Osteocyte (in vitro differentiated cells): ENCODE data around the gene IRAG1. TPM values are rescaled to one million over a fixed set of nuclear protein-coding genes. Genes with fewer than 3 reads are reported as not detected.

ENCODE experiments used
- DNase-seq: peaks from one replicate; pipeline ENCODE4 v3.0.0; 2021; ENCODE audit warnings: mixed read lengths; ENCODE audit not compliant: unreplicated experiment; ENCODE audit errors: extremely low spot score
- H3K27ac Mint-ChIP-seq: one replicate; pipeline ENCODE4 v1.8.0; 2021; ENCODE audit warnings: mild to moderate bottlenecking, mixed read lengths; ENCODE audit not compliant: unreplicated experiment
- H3K27me3 Mint-ChIP-seq: one replicate; pipeline ENCODE4 v1.8.0; 2021; ENCODE audit warnings: mixed read lengths; ENCODE audit not compliant: unreplicated experiment
- H3K36me3 Mint-ChIP-seq: one replicate; pipeline ENCODE4 v1.8.0; 2021; ENCODE audit warnings: mixed read lengths; ENCODE audit not compliant: unreplicated experiment
- H3K4me1 Mint-ChIP-seq: one replicate; pipeline ENCODE4 v1.8.0; 2021; ENCODE audit warnings: mixed read lengths; ENCODE audit not compliant: unreplicated experiment
- H3K4me3 Mint-ChIP-seq: one replicate; pipeline ENCODE4 v1.8.0; 2021; ENCODE audit warnings: mild to moderate bottlenecking, moderate library complexity, mixed read lengths; ENCODE audit not compliant: unreplicated experiment
- H3K9me3 Mint-ChIP-seq: one replicate; pipeline ENCODE4 v1.8.0; 2021; ENCODE audit warnings: mixed read lengths; ENCODE audit not compliant: unreplicated experiment
- total RNA-seq: library from RNA; stranded (reverse); gene quantifications from 2 replicates; pipeline ENCODE4 v1.2.1, GENCODE V29; 2021
- TF ChIP-seq, protein P1 (sequence below): fragments of 200-600 bp; sonication (generic); IDR thresholded peaks from 2 replicates; pipeline ENCODE4 v1.5.0; 2021; ENCODE audit warnings: antibody characterized with exemption, mild to moderate bottlenecking, moderate library complexity

The IRAG1 gene
- total RNA-seq, 1 donor from 2014 or later: 22.2 TPM

DNA sequence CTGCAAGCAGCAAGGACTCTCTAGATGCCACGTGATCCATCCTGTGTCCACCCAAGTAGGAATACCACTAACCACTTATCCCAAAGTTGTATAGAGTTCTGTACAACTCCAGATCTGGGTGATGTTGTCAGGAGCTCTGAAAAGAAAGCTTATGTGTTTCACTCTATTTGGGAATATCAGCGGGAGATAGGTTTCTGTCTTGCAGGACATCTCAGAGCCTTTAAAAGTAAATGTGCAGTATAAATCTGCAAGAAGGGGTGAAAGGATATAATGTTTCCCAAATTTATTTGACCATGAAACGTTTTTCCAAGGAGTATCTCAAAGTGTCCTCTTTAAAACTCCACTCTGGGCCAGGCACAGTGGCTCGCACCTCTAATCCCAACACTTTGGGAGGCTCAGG is 13.9 kb downstream of the IRAG1 start:
- no peaks in the 10 kb centered on the region for H3K27me3 Mint-ChIP-seq
- H3K4me1 Mint-ChIP-seq: peaks cover 28% of the 10 kb centered on the region
- no peak overlapping the region for H3K27ac Mint-ChIP-seq
- TF ChIP-seq, protein P1, sequence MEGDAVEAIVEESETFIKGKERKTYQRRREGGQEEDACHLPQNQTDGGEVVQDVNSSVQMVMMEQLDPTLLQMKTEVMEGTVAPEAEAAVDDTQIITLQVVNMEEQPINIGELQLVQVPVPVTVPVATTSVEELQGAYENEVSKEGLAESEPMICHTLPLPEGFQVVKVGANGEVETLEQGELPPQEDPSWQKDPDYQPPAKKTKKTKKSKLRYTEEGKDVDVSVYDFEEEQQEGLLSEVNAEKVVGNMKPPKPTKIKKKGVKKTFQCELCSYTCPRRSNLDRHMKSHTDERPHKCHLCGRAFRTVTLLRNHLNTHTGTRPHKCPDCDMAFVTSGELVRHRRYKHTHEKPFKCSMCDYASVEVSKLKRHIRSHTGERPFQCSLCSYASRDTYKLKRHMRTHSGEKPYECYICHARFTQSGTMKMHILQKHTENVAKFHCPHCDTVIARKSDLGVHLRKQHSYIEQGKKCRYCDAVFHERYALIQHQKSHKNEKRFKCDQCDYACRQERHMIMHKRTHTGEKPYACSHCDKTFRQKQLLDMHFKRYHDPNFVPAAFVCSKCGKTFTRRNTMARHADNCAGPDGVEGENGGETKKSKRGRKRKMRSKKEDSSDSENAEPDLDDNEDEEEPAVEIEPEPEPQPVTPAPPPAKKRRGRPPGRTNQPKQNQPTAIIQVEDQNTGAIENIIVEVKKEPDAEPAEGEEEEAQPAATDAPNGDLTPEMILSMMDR: no peak
- peaks cover under 1% of the 10 kb centered on the region for H3K36me3 Mint-ChIP-seq
- no peak for DNase-seq
- no peaks in the 10 kb centered on the region for H3K9me3 Mint-ChIP-seq
- H3K4me3 Mint-ChIP-seq: no peak overlapping the region

DNA sequence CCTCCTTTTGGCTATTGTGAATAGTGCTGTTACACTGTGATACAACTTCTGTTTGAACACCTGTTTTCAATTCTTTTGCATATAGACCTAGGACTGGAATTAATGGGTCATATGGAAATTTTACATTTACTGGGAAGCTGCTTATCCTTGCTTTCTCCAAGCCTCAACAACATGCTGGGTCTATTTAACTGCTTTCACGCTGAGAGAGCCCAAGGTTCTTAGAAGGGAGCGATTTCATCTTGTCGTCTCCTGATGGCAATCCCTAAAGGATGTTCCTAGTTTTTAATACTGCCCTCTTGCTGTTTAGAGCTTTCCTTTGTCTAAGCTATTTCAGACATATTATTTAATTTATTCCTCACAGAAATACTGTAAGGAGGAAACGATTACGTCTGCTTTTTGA is 15.5 kb downstream of the IRAG1 start:
- Mint-ChIP-seq H3K27me3 (no peaks in the 10 kb centered on the region), H3K9me3 (no peaks in the 10 kb centered on the region), H3K4me1 (peaks cover 43% of the 10 kb centered on the region), H3K27ac (no peak overlapping the region), H3K4me3 (no peak overlapping the region), H3K36me3 (no peaks in the 10 kb centered on the region)
- TF ChIP-seq, protein P1: no peak
- DNase-seq: no peak

DNA sequence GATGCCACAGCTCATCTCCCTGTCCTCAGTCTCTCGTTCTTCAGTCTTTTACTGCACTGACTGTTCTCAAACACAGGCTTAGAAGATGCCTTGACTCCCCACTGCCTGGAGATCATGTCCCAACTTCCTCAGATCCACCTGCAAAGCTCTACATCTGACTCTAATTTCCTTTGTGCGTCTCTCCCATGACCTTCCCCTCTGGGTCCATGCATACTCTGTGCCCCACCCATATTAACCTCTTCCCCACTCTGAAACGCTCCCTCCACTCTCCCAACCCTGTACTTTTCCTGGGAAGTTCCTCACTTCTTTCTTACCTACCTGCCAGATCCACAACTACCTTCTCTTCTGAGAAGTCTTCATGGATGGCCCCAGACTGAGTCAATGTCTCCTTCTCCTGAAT is 16.6 kb downstream of the IRAG1 start:
- H3K9me3 Mint-ChIP-seq: no peaks in the 10 kb centered on the region
- no peaks in the 10 kb centered on the region for H3K27me3 Mint-ChIP-seq
- peak overlapping the region; percentile 13 for H3K27ac Mint-ChIP-seq
- TF ChIP-seq, protein P1: no peak
- H3K36me3 Mint-ChIP-seq: no peaks in the 10 kb centered on the region
- H3K4me1 Mint-ChIP-seq: peaks cover 45% of the 10 kb centered on the region
- H3K4me3 Mint-ChIP-seq: no peak overlapping the region
- DNase-seq: no peak

DNA sequence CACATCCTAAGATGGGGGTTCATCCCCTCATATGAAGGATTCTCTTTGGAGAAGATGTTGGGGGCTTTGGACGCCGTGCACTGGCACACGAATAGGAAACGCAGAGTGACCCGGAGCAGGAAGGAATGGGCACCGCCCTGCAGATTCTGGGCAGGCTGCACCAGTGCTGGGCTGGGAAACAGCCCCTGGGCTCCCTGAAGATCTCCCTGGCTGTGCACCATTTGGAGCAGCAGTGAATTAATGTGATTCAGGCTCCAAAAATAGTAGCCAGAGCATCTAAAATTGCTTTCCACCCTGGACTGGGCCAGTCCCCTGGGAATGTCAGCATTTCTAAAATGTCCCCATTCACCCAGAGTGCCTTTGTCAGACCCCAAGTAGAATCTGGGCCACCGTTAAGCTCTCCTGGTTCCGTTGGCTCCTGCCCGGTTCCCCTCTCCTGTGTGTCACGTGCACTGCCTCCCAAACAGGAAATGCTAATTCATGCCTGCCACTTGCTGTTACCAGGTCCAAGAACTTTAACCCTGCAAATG is 18.6 kb downstream of the IRAG1 start:
- no peak overlapping the region for H3K4me3 Mint-ChIP-seq
- peaks cover 49% of the 10 kb centered on the region for H3K4me1 Mint-ChIP-seq
- H3K27me3 Mint-ChIP-seq: no peaks in the 10 kb centered on the region
- peak; percentile 46 for DNase-seq
- TF ChIP-seq, protein P1: no peak
- H3K27ac Mint-ChIP-seq: peak overlapping the region; percentile 74
- H3K36me3 Mint-ChIP-seq: no peaks in the 10 kb centered on the region
- no peaks in the 10 kb centered on the region for H3K9me3 Mint-ChIP-seq

DNA sequence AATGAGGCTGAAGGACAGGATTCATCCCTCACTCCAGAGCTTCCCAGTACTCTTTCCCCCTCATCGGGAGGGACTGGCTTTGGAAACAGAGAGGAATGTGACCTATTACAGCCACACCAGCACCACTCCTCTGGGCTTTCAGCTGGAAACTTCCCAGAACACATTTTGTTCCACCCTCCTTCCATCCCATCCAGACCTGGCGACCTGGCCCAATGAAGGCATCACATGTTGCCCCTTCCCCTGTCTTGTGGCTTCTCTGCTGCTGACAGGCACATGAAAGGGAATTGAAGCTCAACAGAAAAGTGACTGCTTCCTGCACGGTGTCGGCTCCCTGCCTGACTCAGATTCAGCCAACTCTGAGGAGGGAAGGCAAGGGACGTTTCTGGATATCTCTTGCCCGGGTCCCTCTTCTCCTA is 19.1 kb downstream of the IRAG1 start:
- no peak for DNase-seq
- peak overlapping the region; percentile 74 for H3K27ac Mint-ChIP-seq
- no peaks in the 10 kb centered on the region for H3K27me3 Mint-ChIP-seq
- no peaks in the 10 kb centered on the region for H3K9me3 Mint-ChIP-seq
- TF ChIP-seq, protein P1: no peak
- peaks cover 54% of the 10 kb centered on the region for H3K4me1 Mint-ChIP-seq
- H3K36me3 Mint-ChIP-seq: no peaks in the 10 kb centered on the region
- no peak overlapping the region for H3K4me3 Mint-ChIP-seq
